GM21528 (cell line): ENCODE data around the gene ARHGAP1.

Experiments used
- ATAC-seq: cut with Tn5 transposase; IDR thresholded peaks from one replicate; pipeline ENCODE4 v1.9.1; 2021; ENCODE audit warnings: mild to moderate bottlenecking, moderate library complexity; ENCODE audit not compliant: unreplicated experiment, low FRiP score

Gene ARHGAP1

GRCh38 chr11:46643986-46644385 is 56.4 kb downstream of the ARHGAP1 start:
- ATAC-seq = no peak

GRCh38 chr11:46643531-46643930 is 56.9 kb downstream of the ARHGAP1 start:
- no peak for ATAC-seq

- ATAC-seq = no peak
Observed at GRCh38 chr11:46642627-46643335, 57.6 kb downstream of the ARHGAP1 start.

GRCh38 chr11:46641639-46642038 is 58.8 kb downstream of the ARHGAP1 start:
- no peak for ATAC-seq

- no peak for ATAC-seq
Observed at GRCh38 chr11:46640036-46640788, 60.2 kb downstream of the ARHGAP1 start.

GRCh38 chr11:46639197-46639839 is 61.1 kb downstream of the ARHGAP1 start:
- ATAC-seq = no peak

- no peak for ATAC-seq
Observed at GRCh38 chr11:46637546-46637945, 62.9 kb downstream of the ARHGAP1 start.

GRCh38 chr11:46635557-46636139 is 64.8 kb downstream of the ARHGAP1 start:
- ATAC-seq = no peak

- no peak for ATAC-seq
Observed at GRCh38 chr11:46633291-46634217, 66.9 kb downstream of the ARHGAP1 start.

- ATAC-seq = no peak
Observed at GRCh38 chr11:46632502-46632901, 67.9 kb downstream of the ARHGAP1 start.

- ATAC-seq = no peak
Observed at GRCh38 chr11:46631676-46632075, 68.7 kb downstream of the ARHGAP1 start.

- no peak for ATAC-seq
Observed at GRCh38 chr11:46630237-46630636, 70.2 kb downstream of the ARHGAP1 start.

GRCh38 chr11:46628961-46629360 is 71.5 kb downstream of the ARHGAP1 start:
- ATAC-seq = no peak
